Left lung (tissue), 10 donors: ENCODE measurements around the gene SLC4A1AP. TPM values are rescaled to one million over a fixed set of nuclear protein-coding genes. Genes with fewer than 3 reads are reported as not detected.
A peak's percentile ranks its signal among the peaks of the same experiment; 100 is the strongest.

Experiments
- ATAC-seq: fragments of 200-7000 bp; cut with Tn5 transposase; one replicate; pipeline ENCODE4 v1.9.1; 2020; ENCODE audit warnings: moderate library complexity
- DNase-seq, 4 donors: peaks; one replicate each; pipeline ENCODE4 v3.0.0-alpha.2; 2013 to 2020
- H3K27ac ChIP-seq, 2 donors: fragments of 200-600 bp; sonication (generic) in 1 of 2; one replicate each; pipeline versions ENCODE4 v1.5.0 to v1.8.0; 2020 to 2021
- H3K27me3 ChIP-seq, 2 donors: fragments of 200-600 bp; sonication (generic) in 1 of 2; one replicate each; pipeline versions ENCODE4 v1.5.0 to v1.8.0; 2020 to 2021
- H3K36me3 ChIP-seq, 2 donors: fragments of 200-600 bp; sonication (generic) in 1 of 2; one replicate each; pipeline versions ENCODE4 v1.5.0 to v1.8.0; 2020 to 2021
- H3K4me1 ChIP-seq, 2 donors: fragments of 200-600 bp; one replicate each; pipeline ENCODE4 v1.8.0; 2021
- H3K4me3 ChIP-seq, 2 donors: fragments of 200-600 bp; sonication (generic) in 1 of 2; one replicate each; pipeline versions ENCODE4 v1.5.0 to v1.8.0; 2020 to 2021; ENCODE audit warnings: mild to moderate bottlenecking in 1 of 2
- H3K9me3 ChIP-seq, 2 donors: fragments of 200-600 bp; sonication (generic) in 1 of 2; one replicate each; pipeline versions ENCODE4 v1.5.0 to v1.8.0; 2020 to 2021
- CTCF ChIP-seq, 2 donors: fragments of 200-600 bp; sonication (generic) in 1 of 2; IDR thresholded peaks; one replicate each; pipeline versions ENCODE4 v1.5.0 to v1.8.0; 2021; ENCODE audit warnings: antibody characterized with exemption in 2 of 2
- intact Hi-C, 2 donors: fragments of 100-400 bp; cut with DNase I; formaldehyde crosslinking; loops; one replicate each; pipeline versions ENCODE4 v1.11.2 to v1.14.2; 2022
- polyA plus RNA-seq, 6 donors: library from polyadenylated mRNA; unstranded; fragments of 120-200 nt; gene quantifications; one replicate each; pipeline ENCODE4 v1.2.1, GENCODE V29; 2013; ENCODE audit not compliant: insufficient read length in 6 of 6
- total RNA-seq, 2 donors: library from RNA; stranded (reverse); fragmentation: NEBNext Ultra II Directional; extraction: Animal tissue kit (Norgen Biotek cat#: 25700); gene quantifications; one replicate each; pipeline ENCODE4 v1.2.1, GENCODE V29; 2021
- donor health status: DM: no; HTN: yes; CAD: no.
- donor health status: DM: no; HTN: no; CAD: no.

Gene SLC4A1AP
- total and polyA plus RNA-seq, 8 donors = 18.5 to 40.1 (median 32.7) TPM

- no peaks in the 10 kb centered on the region for H3K27me3 ChIP-seq
- DNase-seq (peak in 2 of 4 donors; percentile 88 to 91), ATAC-seq (peak; percentile 64)
- H3K4me1 ChIP-seq = peaks cover 19 to 44% of the 10 kb centered on the region in 2 donors
- H3K9me3 ChIP-seq = no peaks in the 10 kb centered on the region
- intact Hi-C loops = loop anchor here in 1 of 2 donors (5.0 to 10.0 kb wide), 2 partner anchors 693 to 751 kb away; partner anchors contain the start of gene FOSL2
- H3K27ac ChIP-seq = peak overlapping the region in 1 of 2 donors; percentile 59
- no peak overlapping the region for H3K4me3 ChIP-seq
- H3K36me3 ChIP-seq = peaks cover 0 to 6% of the 10 kb centered on the region in 2 donors
- no peak for TF ChIP-seq CTCF (IDR thresholded peaks at IDR 0.05)
Measured at GRCh38 chr2:27701676-27702075, 38.0 kb downstream of the SLC4A1AP start.

GRCh38 chr2:27702302-27702701, 38.6 kb downstream of the SLC4A1AP start:
- TF ChIP-seq CTCF (IDR thresholded peaks at IDR 0.05) = no peak
- Histone ChIP-seq H3K4me3 (no peak overlapping the region), H3K27me3 (no peaks in the 10 kb centered on the region), H3K36me3 (peaks cover 0 to under 1% of the 10 kb centered on the region in 2 donors), H3K9me3 (no peaks in the 10 kb centered on the region), H3K4me1 (peaks cover 23 to 51% of the 10 kb centered on the region in 2 donors), H3K27ac (peak overlapping the region in 1 of 2 donors; percentile 59)
- DNase-seq = no peak
- ATAC-seq = no peak
- intact Hi-C loops = loop anchor here in 1 of 2 donors (5.0 to 10.0 kb wide), 2 partner anchors 692 to 750 kb away; partner anchors contain the start of gene FOSL2

GRCh38 chr2:27703638-27704341, 40.1 kb downstream of the SLC4A1AP start:
- DNase-seq (peak in 3 of 4 donors; percentile 81 to 90 (median 82)), ATAC-seq (peak; percentile 71)
- H3K36me3 ChIP-seq = no peaks in the 10 kb centered on the region
- no peaks in the 10 kb centered on the region for H3K27me3 ChIP-seq
- H3K4me3 ChIP-seq = no peak overlapping the region
- peak overlapping the region in 1 of 2 donors; percentile 28 for H3K27ac ChIP-seq
- H3K4me1 ChIP-seq = peaks cover 23 to 60% of the 10 kb centered on the region in 2 donors
- peak; percentile 90 to 95 for TF ChIP-seq CTCF (IDR thresholded peaks at IDR 0.05)
- intact Hi-C loops = loop anchor here in 1 of 2 donors (5.0 to 10.0 kb wide), 2 partner anchors 691 to 749 kb away; partner anchors contain the start of gene FOSL2
- no peaks in the 10 kb centered on the region for H3K9me3 ChIP-seq

GRCh38 chr2:27704342-27704876, 40.7 kb downstream of the SLC4A1AP start:
- H3K27ac ChIP-seq = peak overlapping the region in 1 of 2 donors; percentile 28
- intact Hi-C loops = loop anchor here in 1 of 2 donors (5.0 to 10.0 kb wide), 2 partner anchors 690 to 748 kb away; partner anchors contain the start of gene FOSL2
- no peaks in the 10 kb centered on the region for H3K9me3 ChIP-seq

More at GRCh38 chr2:27704342-27704876, 40.7 kb downstream of the SLC4A1AP start:
- Histone ChIP-seq H3K36me3 (no peaks in the 10 kb centered on the region), H3K27me3 (no peaks in the 10 kb centered on the region), H3K4me1 (peaks cover 23 to 60% of the 10 kb centered on the region in 2 donors), H3K4me3 (no peak overlapping the region)
- ATAC-seq (no peak), DNase-seq (no peak)
- TF ChIP-seq CTCF (IDR thresholded peaks at IDR 0.05) = no peak
